PC-3 (cell line): ENCODE results near the gene CIBAR2. TPM values are rescaled to one million over a fixed set of nuclear protein-coding genes. Genes with fewer than 3 reads are reported as not detected.

Source experiments
- ATAC-seq: fragments of 200-7000 bp; cut with Tn5 transposase; 2 replicates; pipeline ENCODE4 v1.9.1; 2020; ENCODE audit warnings: mild to moderate bottlenecking, moderate library complexity
- BruUV-seq: library from RNA; stranded (reverse); fragments of 400-500 nt; replicated peaks from 2 replicates; lab custom pipeline; 2021; lab: Mats Ljungman, UMichigan
- CTCF ChIA-PET: fragments of 300-600 bp; sonication (Branson Sonifier 250); formaldehyde crosslinking; loops from one replicate; lab custom pipeline; 2022; ENCODE audit warnings: antibody characterized with exemption; lab: Charles Lee
- POLR2A ChIA-PET: fragments of 300-600 bp; sonication (Branson Sonifier 250); formaldehyde crosslinking; loops from one replicate; lab custom pipeline; 2022; ENCODE audit warnings: antibody characterized with exemption; ENCODE audit not compliant: unreplicated experiment; lab: Charles Lee
- DNase-seq: peaks from one replicate; pipeline ENCODE4 v3.0.0-alpha.2; 2015
- H2AFZ ChIP-seq: fragments of 300-600 bp; sonication (generic); 2 replicates; pipeline ENCODE4 v1.6.0; 2016; ENCODE audit warnings: antibody characterized with exemption, low read length
- H3F3A ChIP-seq: fragments of 300-600 bp; sonication (generic); one replicate; pipeline ENCODE4 v1.6.0; 2017; ENCODE audit warnings: antibody characterized with exemption, low read length, control low read depth, mild to moderate bottlenecking; ENCODE audit not compliant: unreplicated experiment
- H3K27ac ChIP-seq: fragments of 300-600 bp; sonication (generic); 2 replicates; pipeline ENCODE4 v1.5.1; 2016; ENCODE audit warnings: mild to moderate bottlenecking, low read length
- H3K27me3 ChIP-seq: fragments of 300-600 bp; sonication (generic); 2 replicates; pipeline ENCODE4 v1.6.1; 2016; ENCODE audit warnings: low read length, mixed read lengths
- H3K36me3 ChIP-seq: fragments of 300-600 bp; sonication (generic); 2 replicates; pipeline ENCODE4 v1.6.1; 2016; ENCODE audit warnings: low read depth, mixed run types, low read length, mixed read lengths
- H3K4me1 ChIP-seq: fragments of 300-600 bp; sonication (generic); 2 replicates; pipeline ENCODE4 v1.5.1; 2016; ENCODE audit warnings: low read length; ENCODE audit not compliant: insufficient read depth
- H3K4me2 ChIP-seq: fragments of 300-600 bp; sonication (generic); 2 replicates; pipeline ENCODE4 v1.6.0; 2016; ENCODE audit warnings: low read length
- H3K4me3 ChIP-seq: fragments of 300-600 bp; sonication (generic); 2 replicates; pipeline ENCODE4 v1.5.1; 2016; ENCODE audit warnings: mild to moderate bottlenecking, low read length, mixed read lengths
- H3K79me2 ChIP-seq: fragments of 300-600 bp; sonication (generic); 2 replicates; pipeline ENCODE4 v1.6.1; 2017; ENCODE audit warnings: low read length, mixed read lengths
- H3K9ac ChIP-seq: fragments of 300-600 bp; sonication (generic); 2 replicates; pipeline ENCODE4 v1.6.0; 2016; ENCODE audit warnings: mild to moderate bottlenecking, low read length
- H3K9me2 ChIP-seq: fragments of 300-600 bp; sonication (generic); replicated peaks from 2 replicates; pipeline ENCODE4 v1.6.1; 2016; ENCODE audit warnings: mixed run types, low read length, mixed read lengths
- H3K9me3 ChIP-seq: fragments of 300-600 bp; sonication (generic); 2 replicates; pipeline ENCODE4 v1.6.1; 2016; ENCODE audit warnings: low read length, mixed read lengths
- H4K20me1 ChIP-seq: fragments of 300-600 bp; sonication (generic); 2 replicates; pipeline ENCODE4 v1.6.1; 2016; ENCODE audit warnings: low read length, mixed read lengths
- EZH2 ChIP-seq: fragments of 300-600 bp; sonication (generic); IDR thresholded peaks from one replicate; pipeline ENCODE4 v1.6.1; 2017; ENCODE audit warnings: antibody characterized with exemption, mild to moderate bottlenecking, low read length; ENCODE audit not compliant: unreplicated experiment
- EZH2phosphoT487 ChIP-seq: fragments of 300-600 bp; sonication (generic); IDR thresholded peaks from 2 replicates; pipeline ENCODE4 v1.6.1; 2018; ENCODE audit warnings: mild to moderate bottlenecking, antibody characterized with exemption, low read length, borderline replicate concordance
- intact Hi-C: fragments of 100-400 bp; cut with micrococcal nuclease; formaldehyde crosslinking; loops from 2 replicates; pipeline ENCODE4 v1.9.0; 2023
- total RNA-seq: library from RNA; depleted of rRNA; stranded (reverse); fragments of >200 nt; gene quantifications from 2 replicates; pipeline ENCODE4 v1.2.3, GENCODE V29; 2014
- TF ChIP-seq, protein P1 (sequence below): fragments of 300-600 bp; sonication (generic); conservative IDR thresholded peaks from 2 replicates; pipeline ENCODE4 v1.5.1; 2017; ENCODE audit warnings: antibody characterized with exemption, low read depth, mild to moderate bottlenecking, low read length

CIBAR2 gene
- total RNA-seq, 1 experiment from 2014 or later, result not detected

DNA sequence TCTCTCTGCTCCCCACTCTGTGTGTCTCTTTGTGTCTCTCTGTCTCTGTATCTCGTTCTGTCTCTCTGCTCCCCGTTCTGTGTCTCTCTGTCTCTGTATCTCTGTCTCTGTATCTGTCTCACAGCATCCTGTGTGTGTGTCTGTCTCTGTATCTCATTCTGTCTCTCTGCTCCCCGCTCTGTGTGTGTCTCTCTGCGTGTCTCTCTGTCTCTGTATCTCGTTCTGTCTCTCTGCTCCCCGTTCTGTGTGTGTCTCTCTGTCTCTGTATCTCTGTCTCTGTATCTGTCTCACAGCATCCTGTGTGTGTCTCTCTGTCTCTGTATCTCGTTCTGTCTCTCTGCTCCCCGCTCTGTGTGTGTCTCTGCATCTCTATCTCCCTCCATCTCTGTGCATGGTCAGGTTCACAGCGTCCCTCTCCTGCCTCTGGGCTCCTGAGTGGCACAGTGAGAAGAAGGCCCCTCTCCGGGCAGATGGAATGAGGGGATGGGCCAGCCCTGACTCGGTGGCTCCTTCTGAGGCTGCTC is 38.9 kb upstream of the CIBAR2 start:
- H3K27ac ChIP-seq, result no peak overlapping the region
- DNase-seq (no peak), ATAC-seq (no peak)
- TF ChIP-seq EZH2, result no peak
- TF ChIP-seq EZH2phosphoT487, result no peak
- TF ChIP-seq, protein P1, sequence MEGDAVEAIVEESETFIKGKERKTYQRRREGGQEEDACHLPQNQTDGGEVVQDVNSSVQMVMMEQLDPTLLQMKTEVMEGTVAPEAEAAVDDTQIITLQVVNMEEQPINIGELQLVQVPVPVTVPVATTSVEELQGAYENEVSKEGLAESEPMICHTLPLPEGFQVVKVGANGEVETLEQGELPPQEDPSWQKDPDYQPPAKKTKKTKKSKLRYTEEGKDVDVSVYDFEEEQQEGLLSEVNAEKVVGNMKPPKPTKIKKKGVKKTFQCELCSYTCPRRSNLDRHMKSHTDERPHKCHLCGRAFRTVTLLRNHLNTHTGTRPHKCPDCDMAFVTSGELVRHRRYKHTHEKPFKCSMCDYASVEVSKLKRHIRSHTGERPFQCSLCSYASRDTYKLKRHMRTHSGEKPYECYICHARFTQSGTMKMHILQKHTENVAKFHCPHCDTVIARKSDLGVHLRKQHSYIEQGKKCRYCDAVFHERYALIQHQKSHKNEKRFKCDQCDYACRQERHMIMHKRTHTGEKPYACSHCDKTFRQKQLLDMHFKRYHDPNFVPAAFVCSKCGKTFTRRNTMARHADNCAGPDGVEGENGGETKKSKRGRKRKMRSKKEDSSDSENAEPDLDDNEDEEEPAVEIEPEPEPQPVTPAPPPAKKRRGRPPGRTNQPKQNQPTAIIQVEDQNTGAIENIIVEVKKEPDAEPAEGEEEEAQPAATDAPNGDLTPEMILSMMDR, result no peak
- no TSS peak for BruUV-seq
- no peak overlapping the region for H3K4me3 ChIP-seq
- H3K79me2 ChIP-seq, result no peaks in the 10 kb centered on the region
- H4K20me1 ChIP-seq, result no peaks in the 10 kb centered on the region
- H3K4me2 ChIP-seq, result no peak overlapping the region
- H3K9me3 ChIP-seq, result no peaks in the 10 kb centered on the region
- H3K9me2 ChIP-seq, result no peaks in the 10 kb centered on the region
- intact Hi-C loops, result no loop called here
- H3K9ac ChIP-seq, result no peak overlapping the region
- CTCF ChIA-PET, result no interaction called here
- H3K27me3 ChIP-seq, result no peaks in the 10 kb centered on the region
- POLR2A ChIA-PET, result interaction anchor here (0.5 kb wide), 1 partner anchor 13 kb away, joined by 16 read pairs; no protein-coding TSS in a partner anchor
- H2AFZ ChIP-seq, result no peak overlapping the region
- H3K36me3 ChIP-seq, result no peaks in the 10 kb centered on the region
- H3F3A ChIP-seq, result no peaks in the 10 kb centered on the region
- peaks cover 4% of the 10 kb centered on the region; the same call in 1 of the 2 replicates for H3K4me1 ChIP-seq

DNA sequence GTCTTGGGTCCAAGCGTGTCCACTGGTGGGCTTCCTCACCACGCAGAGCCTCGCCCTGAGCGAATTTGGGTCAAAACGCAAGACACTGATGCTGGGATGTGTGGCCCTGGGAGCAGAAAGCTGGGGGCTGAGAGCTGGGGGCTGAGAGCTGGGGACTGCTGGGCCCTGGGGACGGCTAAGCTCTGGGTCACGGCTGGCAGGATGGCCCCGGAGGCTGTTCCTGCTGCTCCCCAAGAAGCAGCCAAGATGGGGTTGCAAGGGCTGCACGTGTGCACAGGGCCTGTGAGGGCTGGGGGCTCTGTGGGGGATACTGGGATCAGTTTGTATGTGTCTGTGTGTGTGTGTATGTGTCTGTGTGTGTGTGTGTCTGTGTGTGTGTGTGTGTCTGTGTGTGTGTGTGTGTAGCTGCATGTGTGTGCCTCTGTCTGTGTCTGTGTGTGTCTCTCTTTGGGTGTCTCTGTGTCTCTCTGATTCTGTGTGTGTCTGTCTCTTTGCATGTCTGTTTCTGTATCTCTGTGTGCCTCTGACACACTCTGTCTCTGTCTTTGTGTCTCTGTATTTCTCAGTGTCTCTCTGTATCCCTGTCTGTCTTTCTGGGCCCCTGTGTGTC is 38.2 kb upstream of the CIBAR2 start:
- H3K27ac ChIP-seq, result no peak overlapping the region

More for the DNA sequence above, 38.2 kb upstream of the CIBAR2 start:
- Histone ChIP-seq H3K9me2 (no peaks in the 10 kb centered on the region), H2AFZ (no peak overlapping the region), H3F3A (no peaks in the 10 kb centered on the region), H3K27me3 (no peaks in the 10 kb centered on the region), H3K79me2 (no peaks in the 10 kb centered on the region), H3K4me2 (no peak overlapping the region), H3K9ac (no peak overlapping the region), H4K20me1 (no peaks in the 10 kb centered on the region), H3K9me3 (no peaks in the 10 kb centered on the region), H3K4me3 (no peak overlapping the region), H3K36me3 (no peaks in the 10 kb centered on the region), H3K4me1 (peaks cover 4% of the 10 kb centered on the region; the same call in 1 of the 2 replicates)
- intact Hi-C loops, result no loop called here
- CTCF ChIA-PET, result no interaction called here
- DNase-seq (no peak), ATAC-seq (no peak)
- no TSS peak for BruUV-seq
- TF ChIP-seq EZH2, result no peak
- TF ChIP-seq, protein P1, result no peak
- TF ChIP-seq EZH2phosphoT487, result no peak
- POLR2A ChIA-PET, result no interaction called here
